ENCODE results near the gene TIE1. TPM values are rescaled to one million over a fixed set of nuclear protein-coding genes. Genes with fewer than 3 reads are reported as not detected.
A peak's percentile ranks its signal among the peaks of the same experiment; 100 is the strongest.

Gene TIE1
- total and polyA plus RNA-seq, 9 of the 15 experiments (the other 6 are each of a cell fraction or from before 2014, with no cell fraction given) = 0.07 to 0.49 (median 0.14) TPM; not detected in 4

- TF ChIP-seq MBD1 (CRISPR knock-in tag; IDR thresholded peaks at IDR 0.05) (no peak), TRIM28 (IDR thresholded peaks at IDR 0.05) (no peak), ZNF444 (CRISPR knock-in tag; IDR thresholded peaks at IDR 0.05) (no peak)
Observed at GRCh38 chr1:43363935-43364525, 63.2 kb downstream of the TIE1 start (continued).

- TF ChIP-seq SMAD1 (IDR thresholded peaks at IDR 0.05; ENCODE audit: low read depth, low read length, partially characterized antibody) = no peak
- 0 out of 2 replicates have a peak, but pooled peaks have one; percentile 23 for TF ChIP-seq POLR2A (conservative IDR thresholded peaks at IDR 0.05)
- peaks cover 12% of the 10 kb centered on the region for H3K9me1 ChIP-seq (ENCODE audit: control insufficient read depth, insufficient read depth, low read length)
- H3K4me3 ChIP-seq = no peak overlapping the region; the same call in 1 of the 2 replicates
- intact Hi-C loops (cut with micrococcal nuclease) (no loop called here), in situ Hi-C loops (cut with MboI) (no loop called here)
- H3K79me2 ChIP-seq (ENCODE audit: control insufficient read depth, insufficient read depth, low read length) = peaks cover 52% of the 10 kb centered on the region
- WGBS (ENCODE audit: insufficient coverage, low coverage, missing lambda C conversion rate) = 81% methylated on average over 2 of the region's 2 CpGs
- ChIA-PET POLR2A (interaction anchor here (0.6 to 1.6 kb wide), 3 partner anchors 8 to 83 kb away, joined by 3 to 5 read pairs (median 5); no protein-coding TSS in a partner anchor), CTCF (ENCODE audit: low intra/inter-chr PET ratio) (no interaction called here)
- peak overlapping the region; percentile 2 for H3K4me2 ChIP-seq (ENCODE audit: insufficient read depth, low read length)
- H3K9me3 ChIP-seq (replicated peaks; ENCODE audit: control insufficient read depth, insufficient read depth, low read depth, low read length) = no peaks in the 10 kb centered on the region
- peaks cover 53% of the 10 kb centered on the region for H3K36me3 ChIP-seq (ENCODE audit: control insufficient read depth, insufficient read depth, low read length)
- H3K9ac ChIP-seq (ENCODE audit: insufficient read depth in 1 of 2, low read depth in 2 of 2, low read length in 2 of 2) = peak overlapping the region; percentile 0 to 97; a peak in 1 of 4 replicates
- ATAC-seq = no peak
- no peak overlapping the region; the same call in 2 of the 3 replicates for H3K27ac ChIP-seq (ENCODE audit: extremely low read depth, low read depth, low read length)
- no TSS peak for BruUV-seq (replicated peaks)
- no peak overlapping the region for H2AFZ ChIP-seq (ENCODE audit: low read depth, low read length)
- FAIRE-seq = no peak
- peaks cover 39 to 52% of the 10 kb centered on the region in 2 experiments for H3K4me1 ChIP-seq (replicated peaks in 1 of 2; ENCODE audit: control insufficient read depth in 2 of 2, insufficient read depth in 2 of 2, low read length in 2 of 2)
- H3K27me3 ChIP-seq (ENCODE audit: control insufficient read depth in 2 of 2, insufficient read depth in 2 of 2, low read length in 2 of 2) = no peaks in the 10 kb centered on the region
- DNase-seq (ENCODE audit: extremely low read depth in 1 of 4, low spot score in 3 of 4) = no peak
- H4K20me1 ChIP-seq (replicated peaks; ENCODE audit: control insufficient read depth, insufficient read depth, low read length) = peaks cover 10% of the 10 kb centered on the region; the same call in 1 of the 2 replicates
Observed at GRCh38 chr1:43365678-43366077, 64.9 kb downstream of the TIE1 start.
